ENCODE results near the gene TNK1.

DNA sequence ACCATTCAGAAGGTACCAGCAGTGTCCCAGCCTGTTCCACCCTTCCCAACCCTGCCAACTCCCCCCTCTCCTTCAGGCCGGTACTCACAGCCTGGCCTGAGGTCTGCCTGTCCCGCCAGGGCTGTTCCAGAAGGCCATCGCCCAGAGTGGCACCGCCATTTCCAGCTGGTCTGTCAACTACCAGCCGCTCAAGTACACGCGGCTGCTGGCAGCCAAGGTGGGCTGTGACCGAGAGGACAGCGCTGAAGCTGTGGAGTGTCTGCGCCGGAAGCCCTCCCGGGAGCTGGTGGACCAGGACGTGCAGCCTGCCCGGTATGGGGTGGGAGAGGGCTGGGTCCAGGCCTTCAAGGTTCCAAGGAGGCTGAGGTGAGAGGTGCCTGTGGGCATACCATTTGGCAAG, 33.9 kb downstream of the TNK1 start:
- TF ChIP-seq, protein P1, sequence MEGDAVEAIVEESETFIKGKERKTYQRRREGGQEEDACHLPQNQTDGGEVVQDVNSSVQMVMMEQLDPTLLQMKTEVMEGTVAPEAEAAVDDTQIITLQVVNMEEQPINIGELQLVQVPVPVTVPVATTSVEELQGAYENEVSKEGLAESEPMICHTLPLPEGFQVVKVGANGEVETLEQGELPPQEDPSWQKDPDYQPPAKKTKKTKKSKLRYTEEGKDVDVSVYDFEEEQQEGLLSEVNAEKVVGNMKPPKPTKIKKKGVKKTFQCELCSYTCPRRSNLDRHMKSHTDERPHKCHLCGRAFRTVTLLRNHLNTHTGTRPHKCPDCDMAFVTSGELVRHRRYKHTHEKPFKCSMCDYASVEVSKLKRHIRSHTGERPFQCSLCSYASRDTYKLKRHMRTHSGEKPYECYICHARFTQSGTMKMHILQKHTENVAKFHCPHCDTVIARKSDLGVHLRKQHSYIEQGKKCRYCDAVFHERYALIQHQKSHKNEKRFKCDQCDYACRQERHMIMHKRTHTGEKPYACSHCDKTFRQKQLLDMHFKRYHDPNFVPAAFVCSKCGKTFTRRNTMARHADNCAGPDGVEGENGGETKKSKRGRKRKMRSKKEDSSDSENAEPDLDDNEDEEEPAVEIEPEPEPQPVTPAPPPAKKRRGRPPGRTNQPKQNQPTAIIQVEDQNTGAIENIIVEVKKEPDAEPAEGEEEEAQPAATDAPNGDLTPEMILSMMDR (IDR thresholded peaks at IDR 0.05): no peak
- TF ChIP-seq POLR2A (IDR thresholded peaks at IDR 0.05): no peak

All from testis (tissue), 2 donors.